ENCODE measurements around the gene ARMC6.
A peak's percentile ranks its signal among the peaks of the same experiment; 100 is the strongest.

Gene ARMC6

DNA sequence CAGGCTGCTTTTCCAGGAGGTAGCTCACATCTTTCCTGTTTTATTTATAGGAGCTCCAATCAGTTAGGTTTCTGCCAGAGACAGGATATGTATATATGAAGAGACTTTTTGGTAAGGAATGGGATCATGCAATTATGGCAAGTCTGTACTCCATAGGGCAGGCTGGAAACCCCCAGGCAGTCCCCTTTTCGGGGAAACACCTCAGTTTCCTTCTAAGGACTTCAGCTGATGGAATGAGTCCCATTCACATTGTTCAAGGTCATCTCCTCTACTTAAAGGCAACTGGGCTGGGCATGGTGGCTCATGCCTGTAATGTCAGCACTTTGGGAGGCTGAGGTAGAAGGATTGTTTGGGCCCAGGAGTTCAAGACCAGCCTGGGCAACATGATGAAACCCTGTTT is 19.5 kb downstream of the ARMC6 start:
- no peak overlapping the region for H3K9ac ChIP-seq (ENCODE audit: low read length)
- H3K4me3 ChIP-seq (ENCODE audit: low read length): no peak overlapping the region
- H2AFZ ChIP-seq (ENCODE audit: low read length): no peak overlapping the region
- H3K9me3 ChIP-seq (replicated peaks; ENCODE audit: insufficient read depth, low read length): no peaks in the 10 kb centered on the region
- no peaks in the 10 kb centered on the region for H3K4me1 ChIP-seq (ENCODE audit: low read length)
- no peak for DNase-seq
- no peaks in the 10 kb centered on the region for H3K27me3 ChIP-seq (replicated peaks; ENCODE audit: insufficient read depth, low read length)
- H3K27ac ChIP-seq (ENCODE audit: low read length): no peak overlapping the region
- no peaks in the 10 kb centered on the region for H4K20me1 ChIP-seq (ENCODE audit: insufficient read depth, low read length)
- no peaks in the 10 kb centered on the region for H3F3A ChIP-seq (ENCODE audit: insufficient read depth, low read length)
- TF ChIP-seq EZH2 (optimal IDR thresholded peaks at IDR 0.05; ENCODE audit: low read depth, low read length) (no peak), EZH2phosphoT487 (IDR thresholded peaks at IDR 0.05; ENCODE audit: low read length) (no peak)
- TF ChIP-seq, protein P1, sequence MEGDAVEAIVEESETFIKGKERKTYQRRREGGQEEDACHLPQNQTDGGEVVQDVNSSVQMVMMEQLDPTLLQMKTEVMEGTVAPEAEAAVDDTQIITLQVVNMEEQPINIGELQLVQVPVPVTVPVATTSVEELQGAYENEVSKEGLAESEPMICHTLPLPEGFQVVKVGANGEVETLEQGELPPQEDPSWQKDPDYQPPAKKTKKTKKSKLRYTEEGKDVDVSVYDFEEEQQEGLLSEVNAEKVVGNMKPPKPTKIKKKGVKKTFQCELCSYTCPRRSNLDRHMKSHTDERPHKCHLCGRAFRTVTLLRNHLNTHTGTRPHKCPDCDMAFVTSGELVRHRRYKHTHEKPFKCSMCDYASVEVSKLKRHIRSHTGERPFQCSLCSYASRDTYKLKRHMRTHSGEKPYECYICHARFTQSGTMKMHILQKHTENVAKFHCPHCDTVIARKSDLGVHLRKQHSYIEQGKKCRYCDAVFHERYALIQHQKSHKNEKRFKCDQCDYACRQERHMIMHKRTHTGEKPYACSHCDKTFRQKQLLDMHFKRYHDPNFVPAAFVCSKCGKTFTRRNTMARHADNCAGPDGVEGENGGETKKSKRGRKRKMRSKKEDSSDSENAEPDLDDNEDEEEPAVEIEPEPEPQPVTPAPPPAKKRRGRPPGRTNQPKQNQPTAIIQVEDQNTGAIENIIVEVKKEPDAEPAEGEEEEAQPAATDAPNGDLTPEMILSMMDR (IDR thresholded peaks at IDR 0.05; ENCODE audit: low read length): no peak
- no peak overlapping the region for H3K4me2 ChIP-seq (ENCODE audit: low read depth, low read length)
- H3K9me2 ChIP-seq (replicated peaks; ENCODE audit: insufficient read depth, low read length): no peaks in the 10 kb centered on the region
- H3K79me2 ChIP-seq (ENCODE audit: low read length): peaks cover 3% of the 10 kb centered on the region; the same call in 1 of the 2 replicates
- 0 out of 2 replicates have a peak, but pooled peaks cover 2% of the 10 kb centered on the region for H3K36me3 ChIP-seq (replicated peaks; ENCODE audit: insufficient read depth, low read length)

DNA sequence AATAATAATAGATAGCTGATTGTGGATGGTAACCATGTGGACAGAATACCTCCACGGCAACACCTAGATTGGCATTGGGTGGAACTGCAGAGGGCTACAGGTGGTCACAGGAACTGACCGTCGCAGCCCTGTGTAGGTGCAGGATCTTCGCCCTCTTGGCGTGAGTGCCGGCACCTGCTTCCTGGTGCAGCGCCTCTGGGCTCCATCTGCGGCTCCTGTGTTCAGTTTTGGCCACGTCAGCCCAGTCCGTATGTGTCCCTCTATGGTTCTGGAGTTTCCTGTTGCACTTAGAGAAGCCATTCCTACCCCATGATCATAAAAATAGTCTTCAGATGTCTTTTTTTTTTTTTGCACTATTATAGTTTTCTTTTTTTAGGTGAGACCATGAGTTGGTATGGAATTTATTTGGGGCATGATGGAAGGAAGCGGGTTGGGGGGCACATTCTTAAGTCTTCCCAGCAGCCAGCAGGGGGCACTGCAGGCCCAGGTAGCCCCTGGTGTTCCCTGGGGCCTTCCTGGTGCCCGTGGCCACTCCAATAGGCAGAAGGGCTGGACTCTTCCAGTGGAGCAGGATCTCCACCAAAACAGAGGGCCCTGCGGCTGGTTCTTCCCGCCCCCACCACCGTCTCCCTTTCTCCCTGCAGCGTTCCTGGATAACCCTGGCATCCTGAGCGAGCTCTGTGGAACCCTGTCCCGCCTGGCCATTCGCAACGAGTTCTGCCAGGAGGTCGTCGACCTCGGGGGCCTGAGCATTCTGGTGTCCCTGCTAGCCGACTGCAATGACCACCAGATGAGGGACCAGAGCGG is 20.3 kb downstream of the ARMC6 start:
- H3K9me2 ChIP-seq (replicated peaks; ENCODE audit: insufficient read depth, low read length): no peaks in the 10 kb centered on the region

DNA sequence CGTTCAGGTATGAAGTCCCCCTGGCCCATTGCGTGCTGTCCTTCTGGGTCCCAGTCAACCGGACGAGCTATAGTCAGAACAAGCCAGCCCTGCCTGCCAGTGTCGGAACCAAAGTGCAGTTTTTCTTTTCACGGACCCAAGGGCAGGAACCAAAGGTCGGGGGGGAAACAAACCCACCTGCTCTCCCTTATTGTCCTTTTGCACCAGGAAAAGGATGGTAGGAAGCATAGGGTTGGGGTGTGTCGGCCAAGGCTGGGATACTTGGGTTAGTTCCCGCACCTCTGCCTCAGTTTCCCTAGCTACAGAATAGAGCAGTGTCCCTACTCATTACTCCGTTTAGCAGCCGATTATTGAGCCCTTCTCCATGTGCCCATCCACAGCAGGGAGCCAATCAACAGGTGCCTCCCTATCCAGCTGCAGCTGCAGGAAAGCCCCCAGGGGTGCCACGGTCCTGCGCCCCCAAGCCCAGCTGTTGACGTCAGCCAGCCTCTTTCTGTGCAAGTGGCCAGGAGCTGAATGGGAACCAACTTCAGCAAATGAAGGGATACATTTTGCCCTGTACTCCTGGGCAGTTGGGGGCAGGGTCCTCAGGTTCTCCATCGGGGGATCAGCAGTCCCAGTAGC is 21.0 kb downstream of the ARMC6 start:
- Histone ChIP-seq H3K4me2 (ENCODE audit: low read depth, low read length) (no peak overlapping the region), H3K9me3 (replicated peaks; ENCODE audit: insufficient read depth, low read length) (no peaks in the 10 kb centered on the region), H2AFZ (ENCODE audit: low read length) (no peak overlapping the region), H3K4me3 (ENCODE audit: low read length) (no peak overlapping the region), H3K27ac (ENCODE audit: low read length) (no peak overlapping the region), H3K27me3 (replicated peaks; ENCODE audit: insufficient read depth, low read length) (no peaks in the 10 kb centered on the region), H3K9me2 (replicated peaks; ENCODE audit: insufficient read depth, low read length) (no peaks in the 10 kb centered on the region), H3K9ac (ENCODE audit: low read length) (no peak overlapping the region), H3K79me2 (ENCODE audit: low read length) (peaks cover 3% of the 10 kb centered on the region; the same call in 1 of the 2 replicates), H3K36me3 (replicated peaks; ENCODE audit: insufficient read depth, low read length) (0 out of 2 replicates have a peak, but pooled peaks cover 4% of the 10 kb centered on the region), H4K20me1 (ENCODE audit: insufficient read depth, low read length) (no peaks in the 10 kb centered on the region), H3K4me1 (ENCODE audit: low read length) (no peaks in the 10 kb centered on the region), H3F3A (ENCODE audit: insufficient read depth, low read length) (no peaks in the 10 kb centered on the region)
- TF ChIP-seq, protein P1 (IDR thresholded peaks at IDR 0.05; ENCODE audit: low read length): no peak
- TF ChIP-seq EZH2phosphoT487 (IDR thresholded peaks at IDR 0.05; ENCODE audit: low read length) (no peak), EZH2 (optimal IDR thresholded peaks at IDR 0.05; ENCODE audit: low read depth, low read length) (no peak)
- DNase-seq: no peak

More for the DNA sequence above, 20.3 kb downstream of the ARMC6 start:
- H3K9ac ChIP-seq (ENCODE audit: low read length): no peak overlapping the region
- no peaks in the 10 kb centered on the region for H4K20me1 ChIP-seq (ENCODE audit: insufficient read depth, low read length)
- no peak overlapping the region for H3K4me2 ChIP-seq (ENCODE audit: low read depth, low read length)
- H3K27me3 ChIP-seq (replicated peaks; ENCODE audit: insufficient read depth, low read length): no peaks in the 10 kb centered on the region
- H3F3A ChIP-seq (ENCODE audit: insufficient read depth, low read length): no peaks in the 10 kb centered on the region
- no peaks in the 10 kb centered on the region for H3K4me1 ChIP-seq (ENCODE audit: low read length)
- no peak overlapping the region for H2AFZ ChIP-seq (ENCODE audit: low read length)
- H3K27ac ChIP-seq (ENCODE audit: low read length): no peak overlapping the region
- TF ChIP-seq EZH2 (optimal IDR thresholded peaks at IDR 0.05; ENCODE audit: low read depth, low read length) (no peak), EZH2phosphoT487 (IDR thresholded peaks at IDR 0.05; ENCODE audit: low read length) (no peak)
- TF ChIP-seq, protein P1 (IDR thresholded peaks at IDR 0.05; ENCODE audit: low read length): peak; percentile 74
- H3K9me3 ChIP-seq (replicated peaks; ENCODE audit: insufficient read depth, low read length): no peaks in the 10 kb centered on the region
- no peak overlapping the region for H3K4me3 ChIP-seq (ENCODE audit: low read length)
- 0 out of 2 replicates have a peak, but pooled peaks cover 4% of the 10 kb centered on the region for H3K36me3 ChIP-seq (replicated peaks; ENCODE audit: insufficient read depth, low read length)
- H3K79me2 ChIP-seq (ENCODE audit: low read length): peaks cover 3% of the 10 kb centered on the region; the same call in 1 of the 2 replicates
- DNase-seq: peak; percentile 55

Measured in MM.1S (cell line).